K562 (cell line): Measurements from ENCODE around the gene MAST1. TPM values are rescaled to one million over a fixed set of nuclear protein-coding genes. Genes with fewer than 3 reads are reported as not detected.

ENCODE experiments used
- ATAC-seq: fragments of 200-7000 bp; cut with Tn5 transposase; 3 replicates; pipeline ENCODE4 v1.9.1; 2020; ENCODE audit warnings: moderate library complexity
- BruUV-seq: library from RNA; stranded (reverse); fragments of 400-500 nt; replicated peaks from 2 replicates; lab custom pipeline; 2021; lab: Mats Ljungman, UMichigan
- CTCF ChIA-PET: fragments of 300-600 bp; formaldehyde crosslinking; extraction: SDS; loops from one replicate; lab custom pipeline; 2021; ENCODE audit warnings: low intra/inter-chr PET ratio; lab: Yijun Ruan, JAX
- POLR2A ChIA-PET: fragments of 300-600, 350-650 bp; sonication (Branson Sonifier 250); formaldehyde crosslinking; extraction: SDS; loops from one replicate; lab custom pipeline; 2021; ENCODE audit warnings: antibody characterized with exemption, inconsistent platforms; lab: Yijun Ruan, JAX
- DNase-seq, 4 experiments: peaks; one replicate each; pipeline versions ENCODE4 v3.0.0 to v3.0.0-alpha.2; 2011 to 2018; ENCODE audit warnings: low spot score in 3 of 4, mixed read lengths in 3 of 4; ENCODE audit errors: extremely low read depth in 1 of 4
- FAIRE-seq: peaks from 2 replicates; lab custom pipeline; 2011; peaks lifted over from hg19 to GRCh38; lab: Jason Lieb, UNC
- H2AFZ ChIP-seq: 2 replicates; pipeline ENCODE4 v1.6.0; 2011; ENCODE audit warnings: low read depth, low read length, control low read depth, inconsistent platforms
- H3K27ac ChIP-seq: fragments of 200-600 bp; 3 replicates; pipeline ENCODE4 v1.8.0; 2011; ENCODE audit warnings: low read depth, mild to moderate bottlenecking, control low read depth, inconsistent platforms, low read length, moderate library complexity, mixed read lengths; ENCODE audit errors: extremely low read depth
- H3K27me3 ChIP-seq, 2 experiments: fragments of 300-600 bp in 1 of 2; 2 replicates in 1 of 2; 3 replicates in 1 of 2; pipeline versions ENCODE4 v1.6.0 to v1.8.0; 2011; ENCODE audit warnings: inconsistent platforms in 2 of 2, low read length in 2 of 2, mild to moderate bottlenecking in 1 of 2, mixed read lengths in 1 of 2, moderate library complexity in 1 of 2; ENCODE audit not compliant: control insufficient read depth in 2 of 2, insufficient read depth in 2 of 2
- H3K36me3 ChIP-seq: fragments of 300-600 bp; 3 replicates; pipeline ENCODE4 v1.8.0; 2011; ENCODE audit warnings: mild to moderate bottlenecking, low read length, inconsistent platforms; ENCODE audit not compliant: control insufficient read depth, insufficient read depth
- H3K4me1 ChIP-seq, 2 experiments: fragments of 200-600 bp in 1 of 2; replicated peaks in 1 of 2; 2 replicates in 1 of 2; 3 replicates in 1 of 2; pipeline versions ENCODE4 v1.5.1 to v1.8.0; 2011; ENCODE audit warnings: inconsistent platforms in 2 of 2, low read length in 2 of 2, mild to moderate bottlenecking in 1 of 2, mixed read lengths in 1 of 2, moderate library complexity in 1 of 2; ENCODE audit not compliant: control insufficient read depth in 2 of 2, insufficient read depth in 2 of 2
- H3K4me2 ChIP-seq: 2 replicates; pipeline ENCODE4 v1.6.1; 2011; ENCODE audit warnings: low read length, control low read depth, inconsistent platforms, mixed read lengths; ENCODE audit not compliant: insufficient read depth
- H3K4me3 ChIP-seq: fragments of 200-600 bp; sonication (generic), shearing (Covaris generic); 2 replicates; pipeline ENCODE4 v1.5.1; 2016; ENCODE audit warnings: control low read depth, inconsistent platforms
- H3K79me2 ChIP-seq: fragments of 200-600 bp; 3 replicates; pipeline ENCODE4 v1.8.0; 2011; ENCODE audit warnings: low read length, inconsistent platforms; ENCODE audit not compliant: control insufficient read depth, insufficient read depth
- H3K9ac ChIP-seq, 2 experiments: 2 replicates each; pipeline versions ENCODE4 v1.6.0 to v1.6.1; 2011; ENCODE audit warnings: low read depth in 2 of 2, low read length in 2 of 2, control low read depth in 1 of 2, inconsistent platforms in 1 of 2, mild to moderate bottlenecking in 1 of 2, mixed read lengths in 1 of 2; ENCODE audit not compliant: insufficient read depth in 1 of 2
- H3K9me1 ChIP-seq: one replicate; pipeline ENCODE4 v1.6.0; 2011; ENCODE audit warnings: inconsistent platforms, mild to moderate bottlenecking, low read length, moderate library complexity; ENCODE audit not compliant: control insufficient read depth, insufficient read depth
- H3K9me3 ChIP-seq: replicated peaks from 2 replicates; pipeline ENCODE4 v1.5.1; 2011; ENCODE audit warnings: low read depth, low read length, inconsistent platforms; ENCODE audit not compliant: control insufficient read depth, insufficient read depth
- H4K20me1 ChIP-seq: replicated peaks from 2 replicates; pipeline ENCODE4 v1.6.1; 2011; ENCODE audit warnings: low read length, inconsistent platforms, mixed read lengths; ENCODE audit not compliant: control insufficient read depth, insufficient read depth
- CREB3 ChIP-seq: fragments of 450-650 bp; conservative IDR thresholded peaks from 2 replicates; pipeline ENCODE4 v1.6.1; 2016; ENCODE audit warnings: missing genetic modification characterization, low read depth, mild to moderate bottlenecking, missing compliant biosample characterization, moderate library complexity
- CREBBP ChIP-seq: IDR thresholded peaks from one replicate; pipeline ENCODE4 v1.6.1; 2012; ENCODE audit warnings: low read depth, mild to moderate bottlenecking, control low read depth, inconsistent platforms, low read length
- HBP1 ChIP-seq: fragments of 450-650 bp; formaldehyde crosslinking; IDR thresholded peaks from 2 replicates; pipeline ENCODE4 v1.4.0; 2022; ENCODE audit warnings: missing genetic modification characterization
- HDAC3 ChIP-seq: fragments of 450-650 bp; IDR thresholded peaks from 2 replicates; pipeline ENCODE4 v1.6.1; 2018; ENCODE audit warnings: borderline replicate concordance, mild to moderate bottlenecking, moderate library complexity; ENCODE audit not compliant: partially characterized antibody
- MYC ChIP-seq, 2 experiments: fragments of 250-450 bp in 1 of 2; sonication (Bioruptor Pico) in 1 of 2; IDR thresholded peaks; 2 replicates each; pipeline versions ENCODE4 v1.5.1 to v1.6.1; 2012 to 2021; ENCODE audit warnings: low read depth in 2 of 2, borderline replicate concordance in 1 of 2, improper control_type of control experiment in 1 of 2, low read length in 1 of 2, mild to moderate bottlenecking in 1 of 2, moderate library complexity in 1 of 2
- ZMIZ1 ChIP-seq, 2 experiments: fragments of 150-350 bp in 1 of 2; IDR thresholded peaks; 2 replicates each; pipeline ENCODE4 v1.6.1; 2012 to 2016; ENCODE audit warnings: low read depth in 2 of 2, low read length in 2 of 2, mild to moderate bottlenecking in 1 of 2, moderate library complexity in 1 of 2
- ZNF449 ChIP-seq: fragments of 250-450 bp; sonication (Bioruptor Pico); IDR thresholded peaks from 2 replicates; pipeline ENCODE4 v1.8.0; 2022; ENCODE audit warnings: moderate library complexity, mild to moderate bottlenecking, inconsistent platforms
- ZNF830 ChIP-seq: fragments of 250-450 bp; sonication (Bioruptor Pico); IDR thresholded peaks from 2 replicates; pipeline ENCODE4 v1.5.0; 2021; ENCODE audit warnings: mild to moderate bottlenecking
- WGBS: fragments of 100-300 bp; shearing (Covaris generic); methylation state at CpG from one replicate; pipeline ENCODE4 v1.1.6; 2016; ENCODE audit warnings: low coverage, mixed read lengths; ENCODE audit not compliant: insufficient coverage; ENCODE audit errors: missing lambda C conversion rate; 5-methylcytosine and 5-hydroxymethylcytosine counted together
- in situ Hi-C: fragments of 300-500 bp; cut with MboI; formaldehyde crosslinking; loops from 4 replicates; pipeline ENCODE4 v1.15.0; 2018; ENCODE audit warnings: inconsistent platforms, mixed read lengths
- intact Hi-C: fragments of 100-400 bp; cut with micrococcal nuclease; formaldehyde crosslinking; loops from 2 replicates; pipeline ENCODE4 v1.14.2; 2022
- polyA plus RNA-seq, 8 experiments: library from polyadenylated mRNA; depleted of rRNA in 4 of 8; stranded (reverse) in 5 of 8; unstranded in 3 of 8; fragments of >200 nt; fragmentation: Nextera tagmentation in 2 of 8; fragmentation: Illumina TruSeq in 1 of 8; extraction: Ambion mirVana in 2 of 8; extraction: Trizol in 1 of 8; gene quantifications; 2 replicates each; pipeline versions ENCODE4 v1.2.1 to v1.2.3, GENCODE V29; 2011 to 2014; ENCODE audit warnings: inconsistent platforms in 1 of 8, missing spikeins in 1 of 8
- total RNA-seq, 7 experiments: library from RNA; depleted of rRNA in 6 of 7; stranded (reverse); fragments of >200 nt in 6 of 7; fragmentation: Illumina TruSeq in 2 of 7; extraction: Trizol in 2 of 7; gene quantifications; 2 replicates each; pipeline versions ENCODE4 v1.2.1 to v1.2.3, GENCODE V29; 2011 to 2021; ENCODE audit warnings: low replicate concordance in 1 of 7

MAST1 gene
- total and polyA plus RNA-seq, 9 of the 15 experiments (the other 6 are each of a cell fraction or from before 2014, with no cell fraction given), result 0.48 to 10.3 (median 3.9) TPM

- peak in 1 of 2 experiments; percentile 9; a peak in 1 of 4 replicates for TF ChIP-seq ZMIZ1 (IDR thresholded peaks at IDR 0.05; ENCODE audit: low read depth in 2 of 2, low read length in 2 of 2)
These were observed 43.0 kb downstream of the MAST1 start, which contains the start of gene DNASE2 (continued) for GRCh38 chr19:12881172-12881808.

- Histone ChIP-seq H3K4me3 (no peak overlapping the region), H3K9ac (peak overlapping the region; percentile 71 to 94; a peak in 3 of 4 replicates), H4K20me1 (peaks cover 5% of the 10 kb centered on the region; the same call in 1 of the 2 replicates), H2AFZ (no peak overlapping the region), H3K79me2 (peaks cover 69% of the 10 kb centered on the region), H3K9me3 (no peaks in the 10 kb centered on the region), H3K27ac (peak overlapping the region; percentile 96), H3K36me3 (peaks cover 41% of the 10 kb centered on the region), H3K9me1 (no peaks in the 10 kb centered on the region), H3K4me1 (peaks cover 32 to 74% of the 10 kb centered on the region in 2 experiments; a peak in 4 of 5 replicates), H3K4me2 (peak overlapping the region; percentile 42), H3K27me3 (no peaks in the 10 kb centered on the region)
- CTCF ChIA-PET, result no interaction called here
- POLR2A ChIA-PET, result interaction anchor here (0.5 to 2.9 kb wide), 7 partner anchors 9 to 1743 kb away, joined by 3 to 23 read pairs (median 3); partner anchors contain the start of genes GCDH and SYCE2
- intact Hi-C loops (no loop called here), in situ Hi-C loops (no loop called here)
- TSS peak; percentile 34 for BruUV-seq
- ATAC-seq, result no peak
- no peak for DNase-seq
- no peak for FAIRE-seq
- 48% methylated on average over 2 of the region's 3 CpGs for WGBS
- no peak for TF ChIP-seq HDAC3
- no peak for TF ChIP-seq CREBBP
- TF ChIP-seq MYC (IDR thresholded peaks at IDR 0.05; ENCODE audit: low read depth, low read length), result no peak
- TF ChIP-seq MYC (CRISPR knock-in tag; IDR thresholded peaks at IDR 0.05; ENCODE audit: borderline replicate concordance, low read depth), result peak; percentile 70; the same call in 1 of the 2 replicates
- no peak for TF ChIP-seq ZNF830 (CRISPR knock-in tag)
- peak; percentile 86 for TF ChIP-seq ZNF449 (CRISPR knock-in tag)
- TF ChIP-seq CREB3 (tag), result peak; percentile 92
- 0 out of 2 replicates have a peak, but pooled peaks have one; percentile 39 for TF ChIP-seq HBP1 (CRISPR knock-in tag)
These were observed 44.3 kb downstream of the MAST1 start for GRCh38 chr19:12882589-12882988.
